SIG-M5 (cell line): ENCODE data around the gene STARD4.

Experiments
- DNase-seq: peaks from one replicate; lab custom pipeline; 2025; lab: John Stamatoyannopoulos, UW

STARD4 gene

DNA sequence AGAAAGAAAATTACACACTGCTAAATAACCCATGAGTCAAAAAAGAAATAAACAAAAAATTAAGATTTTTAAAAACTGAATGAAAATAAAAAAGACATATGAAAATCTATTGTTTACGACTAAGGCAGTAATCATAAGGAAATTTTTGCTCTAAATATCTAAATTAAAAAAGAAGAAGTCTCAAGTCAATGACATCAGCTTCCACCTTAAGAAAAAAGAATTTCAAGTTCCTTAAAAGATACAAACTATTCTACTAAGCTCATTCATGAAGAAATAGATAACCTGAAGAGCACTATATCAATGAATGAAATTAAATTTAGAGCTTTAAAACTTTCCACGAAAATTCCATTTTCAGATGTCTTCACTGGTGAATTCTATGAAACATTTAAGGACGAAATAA, 15.7 kb upstream of the STARD4 start:
- no peak for DNase-seq

DNA sequence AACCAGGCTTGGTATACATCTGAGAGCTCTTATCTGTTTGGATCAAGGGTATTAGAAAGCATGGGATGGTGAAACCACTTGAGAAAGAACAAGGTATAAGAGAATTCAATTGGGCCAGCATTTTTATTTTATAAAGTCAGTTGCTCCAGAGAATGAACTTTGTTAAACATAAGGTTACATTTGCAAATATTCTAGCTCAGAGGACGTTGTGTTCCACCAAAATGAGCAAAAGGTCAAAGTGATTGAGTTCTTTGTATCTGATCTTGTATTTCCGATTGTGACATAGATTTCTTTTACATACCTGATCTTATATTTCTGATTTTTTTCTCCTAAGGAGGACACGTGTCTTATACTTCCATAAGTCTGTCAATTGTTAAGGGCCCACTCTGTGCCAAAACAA, 8.6 kb upstream of the STARD4 start:
- DNase-seq: no peak

DNA sequence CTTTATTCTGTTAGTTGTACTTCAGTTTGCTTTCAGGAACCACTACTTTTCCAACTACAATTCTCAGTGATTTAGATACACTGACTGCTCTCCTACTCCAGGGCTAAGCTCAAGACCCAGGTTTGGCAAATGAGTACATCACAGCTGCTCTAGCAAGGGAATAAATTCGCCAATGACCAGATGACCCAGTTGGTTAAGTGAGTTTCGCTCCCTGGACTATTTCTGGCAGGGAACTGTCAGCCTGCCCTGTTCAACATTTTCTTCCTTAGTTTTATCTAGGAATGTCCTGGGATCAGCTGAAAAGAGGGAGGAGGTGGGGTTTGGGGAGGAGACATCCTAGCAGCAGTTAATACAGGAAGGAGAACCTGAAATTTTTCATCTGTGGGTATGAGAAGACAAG, 6.4 kb upstream of the STARD4 start:
- DNase-seq: no peak

DNA sequence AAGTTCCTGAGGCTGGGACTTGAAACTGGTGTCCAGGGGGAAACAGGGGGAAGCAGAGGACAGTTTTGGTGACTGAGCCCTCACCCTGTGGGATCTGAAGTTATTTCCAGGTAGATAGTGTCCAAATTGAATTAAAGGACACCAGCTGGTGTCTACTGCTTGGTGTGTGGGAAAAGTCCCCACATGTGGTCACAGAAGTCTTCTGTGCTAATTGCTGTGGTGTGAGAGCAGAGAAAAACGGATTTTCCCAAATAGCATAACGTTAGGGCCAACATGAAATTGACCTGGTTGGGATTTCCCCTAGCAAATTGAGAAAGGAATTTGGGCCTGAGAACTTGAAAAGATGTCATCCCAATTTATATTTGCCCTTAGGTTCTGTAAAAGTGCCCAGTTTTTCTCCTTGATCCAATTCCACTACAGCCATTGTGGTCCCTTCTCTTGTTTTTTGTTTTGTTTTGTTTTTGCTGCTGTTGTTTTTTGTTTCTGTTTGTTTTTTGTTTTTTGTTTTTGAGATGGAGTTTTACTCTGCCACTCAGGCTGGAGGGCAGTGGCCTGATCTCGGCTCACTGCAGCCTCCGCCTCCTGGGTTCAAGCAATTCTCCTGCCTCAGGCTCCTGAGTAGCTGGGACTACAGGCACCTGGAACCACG, 5.6 kb upstream of the STARD4 start:
- DNase-seq: no peak

DNA sequence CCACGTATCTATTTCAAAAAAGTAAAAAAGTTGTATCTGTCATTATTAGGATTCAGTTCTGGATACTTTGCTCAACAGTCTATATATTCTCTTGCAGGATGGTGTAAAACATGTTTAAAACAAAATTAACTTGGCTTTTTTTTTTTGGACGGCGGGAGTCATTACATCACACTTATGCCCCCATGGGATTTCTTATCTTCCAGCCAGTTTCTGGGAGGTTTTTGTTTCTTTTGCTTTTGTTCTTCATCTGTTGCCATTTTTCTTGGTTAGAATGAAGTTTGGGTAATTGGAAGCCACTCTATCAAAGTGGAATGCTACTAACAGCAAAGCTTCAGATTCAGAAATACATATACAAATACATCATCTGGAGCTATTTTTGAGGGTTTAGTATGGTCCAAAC, 1.8 kb upstream of the STARD4 start:
- DNase-seq: no peak

DNA sequence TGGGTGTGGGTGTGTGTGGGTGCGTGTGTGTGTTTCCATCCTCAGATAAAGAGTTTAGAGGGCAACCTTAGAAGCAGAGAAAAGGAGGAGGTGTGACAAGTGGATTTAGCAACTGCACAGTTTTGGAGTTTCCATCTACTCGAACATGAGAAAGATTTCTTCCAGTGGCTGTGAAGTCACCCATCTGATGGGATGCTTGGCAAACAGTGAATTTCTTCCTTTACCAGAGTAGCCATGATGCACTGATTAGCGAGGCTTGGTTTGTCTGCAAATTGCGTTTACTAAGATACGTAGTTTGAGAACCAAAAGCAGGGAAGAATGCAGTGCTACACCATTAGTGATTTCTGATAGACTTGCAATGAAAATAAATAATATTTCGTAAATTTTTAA, 791 bp upstream of the STARD4 start:
- DNase-seq: no peak

DNA sequence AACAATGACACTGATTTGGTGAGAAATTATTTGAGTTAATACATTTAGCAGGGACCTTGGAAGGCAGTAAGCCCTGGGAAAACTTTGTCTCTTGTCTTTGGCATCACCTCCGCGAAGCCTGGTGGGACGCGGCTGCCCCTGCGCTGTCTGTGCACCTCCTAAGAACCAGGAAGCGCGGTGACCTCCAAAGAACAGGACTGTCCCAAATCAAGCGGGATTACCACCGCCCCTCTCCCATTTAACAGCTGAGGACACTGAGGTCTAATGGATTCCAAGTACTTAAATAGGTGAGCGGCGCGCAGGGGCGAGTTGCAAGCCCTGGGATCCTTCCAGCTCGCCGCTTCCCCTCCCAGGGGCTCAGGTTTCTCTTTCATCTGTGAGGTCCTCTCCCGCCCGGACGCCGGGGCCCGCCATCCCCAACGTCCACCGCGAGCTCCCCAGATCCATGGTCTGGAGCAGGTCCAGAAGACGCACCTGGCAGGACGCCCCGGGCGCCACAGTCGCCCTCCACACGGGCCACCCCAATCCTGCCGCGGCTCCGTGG, 432 bp downstream of the STARD4 start:
- no peak for DNase-seq

DNA sequence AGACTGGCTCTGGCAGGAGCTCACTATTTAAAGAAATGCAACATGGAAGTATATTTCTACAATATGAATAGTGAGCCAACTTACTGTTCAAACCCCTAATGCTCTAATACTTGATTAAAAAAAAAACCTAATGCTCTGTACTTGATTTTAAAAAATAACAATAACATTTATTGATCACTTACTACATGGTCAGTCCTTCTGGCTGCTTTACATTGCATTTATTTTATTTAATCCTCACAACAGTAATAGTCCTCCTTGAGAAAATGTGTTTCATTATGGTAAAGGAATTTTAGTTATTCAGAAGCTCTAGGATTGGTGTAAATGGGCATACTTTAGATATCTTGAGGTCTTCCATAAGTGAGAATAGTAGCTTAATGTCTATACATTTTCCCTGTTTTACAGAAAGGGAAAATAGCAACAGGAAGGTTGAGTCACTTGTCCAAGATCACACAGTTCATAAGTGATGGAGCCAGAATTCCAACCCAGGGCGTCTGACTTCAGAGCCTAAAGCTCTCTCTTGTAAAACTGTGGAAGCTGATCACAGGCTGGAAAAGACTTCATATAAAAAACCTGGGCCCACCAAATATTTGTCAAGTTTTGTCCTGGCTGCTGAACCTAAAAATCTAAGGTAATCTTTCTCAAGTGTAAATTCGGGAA, 1.0 kb downstream of the STARD4 start:
- no peak for DNase-seq

DNA sequence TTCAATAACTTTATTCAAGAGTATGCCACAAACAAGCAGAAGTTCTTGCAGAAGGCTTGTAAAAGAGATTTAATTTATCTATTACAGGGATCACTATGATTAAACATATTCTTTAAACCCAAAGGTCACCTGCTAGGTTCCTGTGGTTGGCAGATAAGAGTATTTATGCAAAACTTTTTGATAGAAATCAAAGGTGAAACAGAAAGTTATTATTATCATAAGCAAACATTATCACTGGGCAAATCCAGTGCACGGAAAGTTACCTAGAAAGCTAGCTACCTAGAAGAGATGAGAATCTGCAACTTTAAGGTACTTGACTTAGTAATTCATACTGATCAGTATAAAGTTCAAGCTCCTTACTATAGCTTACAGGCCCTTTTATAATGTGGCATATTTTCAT, 3.2 kb downstream of the STARD4 start:
- no peak for DNase-seq

DNA sequence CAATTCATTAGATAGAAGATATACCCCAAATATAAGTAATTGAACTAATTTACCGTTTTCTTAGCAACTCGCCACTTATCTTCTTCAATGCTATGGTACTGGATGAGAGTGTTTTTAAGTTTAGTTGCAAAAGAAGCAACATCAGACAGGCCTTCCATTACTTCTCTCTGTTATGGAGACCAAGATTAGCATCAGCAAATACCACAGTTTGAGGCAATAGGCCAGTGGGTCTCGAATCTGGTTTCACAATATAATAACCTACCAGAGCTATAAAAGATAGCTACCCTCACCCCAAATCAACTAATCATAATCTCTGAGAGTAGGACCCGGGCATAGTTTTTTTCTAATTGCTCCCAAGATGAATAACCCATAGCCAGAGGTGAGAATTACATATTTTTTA, 5.1 kb downstream of the STARD4 start:
- DNase-seq: no peak

DNA sequence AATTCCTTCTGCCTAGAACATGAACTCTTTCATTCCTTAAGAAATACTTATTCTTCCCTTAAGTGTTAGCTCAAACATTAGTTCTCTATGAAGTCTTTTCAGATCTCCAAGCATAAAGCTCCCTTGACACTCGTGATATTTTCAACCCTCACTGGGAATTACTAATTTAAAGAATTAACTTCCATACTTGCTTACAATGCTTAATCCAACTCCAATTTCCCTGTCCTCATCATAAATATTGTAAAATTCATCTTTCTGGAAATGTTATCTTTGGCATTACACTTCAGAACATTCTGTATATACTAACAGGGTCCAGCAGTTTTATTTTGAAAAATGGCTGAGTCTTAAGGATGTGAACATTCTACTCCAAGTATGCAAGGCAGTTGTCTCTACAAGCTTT, 7.2 kb downstream of the STARD4 start:
- DNase-seq: no peak

DNA sequence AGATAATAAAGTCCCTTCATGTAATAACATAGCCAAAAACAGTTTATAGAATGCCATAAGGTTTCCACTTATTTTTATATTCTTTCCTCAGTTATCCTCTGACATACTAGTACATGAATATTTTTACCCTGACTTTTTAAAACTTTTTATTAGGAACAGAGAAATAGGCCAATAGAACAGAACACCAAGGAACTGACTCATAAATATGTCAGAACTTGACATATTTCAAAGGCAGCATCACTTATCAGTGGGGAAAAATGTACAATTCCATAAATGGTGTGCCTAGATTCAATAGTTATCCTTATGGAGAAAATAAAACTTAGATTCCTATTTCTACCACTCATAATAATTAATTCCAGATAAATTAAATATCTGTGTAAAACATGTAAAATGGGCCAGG, 9.4 kb downstream of the STARD4 start:
- no peak for DNase-seq

DNA sequence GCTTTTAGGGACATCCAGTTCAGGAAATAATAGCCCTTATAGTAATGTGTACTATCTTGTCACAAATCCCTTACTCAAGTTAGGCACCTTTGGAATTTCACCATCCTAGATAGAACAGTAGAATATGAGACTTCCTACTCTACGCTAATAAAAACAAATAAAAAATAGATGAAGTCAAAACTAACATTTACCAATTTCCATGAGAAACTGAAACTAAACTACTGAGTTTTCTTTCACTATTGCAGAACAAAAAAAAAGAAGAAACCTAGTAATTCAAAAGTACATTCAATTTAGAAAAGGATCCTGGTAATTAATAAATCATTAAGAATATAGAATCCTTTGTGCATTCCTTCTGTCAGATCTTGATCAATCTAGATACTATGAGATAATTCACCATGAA, 14.0 kb downstream of the STARD4 start:
- no peak for DNase-seq

DNA sequence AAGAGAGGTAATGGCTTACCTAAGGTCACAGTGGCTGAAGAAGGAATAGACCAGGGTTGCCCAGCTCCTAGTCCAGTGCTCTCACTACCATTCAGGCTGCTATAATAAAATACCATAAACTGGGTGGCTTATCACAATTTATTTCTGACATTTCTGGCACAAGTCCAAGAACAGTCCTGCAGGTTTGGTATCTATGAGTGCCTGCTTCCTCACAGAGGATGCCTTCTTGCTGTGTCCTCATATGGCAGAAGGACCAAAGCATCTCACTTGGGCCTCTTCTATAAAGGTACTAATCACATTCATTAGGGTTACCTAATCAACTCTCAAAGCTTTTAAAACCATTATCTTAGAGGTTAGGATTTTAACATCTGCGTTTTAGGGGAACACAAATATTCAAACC, 17.2 kb downstream of the STARD4 start:
- DNase-seq: no peak

DNA sequence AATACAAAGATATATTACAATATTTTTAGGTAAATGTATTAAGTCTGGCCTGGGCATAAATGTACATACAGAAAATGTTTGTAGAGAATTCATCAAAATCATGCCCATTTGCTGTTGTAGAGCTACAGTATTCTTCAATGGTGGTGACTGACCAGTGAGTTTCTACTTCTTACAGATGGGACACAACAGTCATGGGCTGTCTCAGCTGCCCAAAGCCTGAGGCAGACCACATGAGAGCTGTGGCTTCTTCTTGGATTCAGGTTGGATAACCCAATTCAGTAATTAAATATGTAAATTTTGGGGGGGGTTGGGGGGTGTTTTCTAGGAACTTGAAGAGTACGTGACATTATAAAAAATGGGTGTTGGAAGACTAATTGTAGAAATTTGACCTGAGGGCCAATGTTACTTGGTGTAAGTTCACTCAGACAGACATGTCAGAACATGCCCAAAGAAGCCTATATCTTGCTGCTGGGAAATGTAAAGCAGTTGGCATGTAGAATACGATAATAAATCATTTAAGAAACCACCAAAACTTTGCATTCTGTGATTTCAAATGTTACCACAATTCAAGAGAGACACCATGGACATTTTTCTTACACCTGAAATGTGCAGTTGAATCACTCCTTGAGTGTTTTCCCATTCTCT, 17.9 kb downstream of the STARD4 start:
- DNase-seq: no peak

DNA sequence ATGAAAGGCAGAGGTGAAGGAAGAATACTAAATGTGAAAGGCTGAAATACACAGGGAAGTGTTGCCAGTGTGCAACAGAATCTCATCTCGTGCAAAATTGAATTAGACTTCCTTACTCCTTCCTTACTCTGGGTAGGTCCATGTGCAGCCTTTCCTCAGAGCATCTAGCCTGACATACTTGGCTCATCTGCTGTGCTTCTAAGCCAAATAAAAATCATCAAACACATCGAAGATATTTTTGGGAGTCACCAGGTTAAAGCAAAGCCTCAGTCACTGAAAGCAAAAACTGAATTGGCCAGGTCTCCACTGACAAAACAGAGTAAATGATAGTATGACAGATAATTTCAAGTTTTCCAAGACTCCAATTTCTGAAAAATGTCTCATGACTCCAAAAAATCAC, 19.3 kb downstream of the STARD4 start:
- DNase-seq: no peak

DNA sequence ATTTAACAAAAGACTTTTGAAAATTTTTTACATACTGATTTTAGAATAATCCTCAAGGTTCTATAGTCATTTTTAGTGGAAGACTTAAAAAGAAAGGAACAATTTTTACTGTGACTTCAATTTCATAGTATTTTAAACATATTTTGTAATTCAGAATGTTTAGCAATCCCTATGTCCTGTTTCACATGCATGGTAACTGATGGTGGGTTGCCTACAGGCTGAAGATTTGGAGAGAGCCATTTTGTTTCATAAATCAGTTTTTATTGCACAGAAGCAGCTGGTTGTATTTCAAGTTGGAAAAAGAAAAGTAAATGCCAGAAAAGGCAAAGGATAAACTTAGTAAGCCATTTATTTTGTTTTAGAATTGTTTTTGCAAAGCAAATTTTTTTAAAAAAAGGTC, 24.0 kb downstream of the STARD4 start:
- DNase-seq: no peak

DNA sequence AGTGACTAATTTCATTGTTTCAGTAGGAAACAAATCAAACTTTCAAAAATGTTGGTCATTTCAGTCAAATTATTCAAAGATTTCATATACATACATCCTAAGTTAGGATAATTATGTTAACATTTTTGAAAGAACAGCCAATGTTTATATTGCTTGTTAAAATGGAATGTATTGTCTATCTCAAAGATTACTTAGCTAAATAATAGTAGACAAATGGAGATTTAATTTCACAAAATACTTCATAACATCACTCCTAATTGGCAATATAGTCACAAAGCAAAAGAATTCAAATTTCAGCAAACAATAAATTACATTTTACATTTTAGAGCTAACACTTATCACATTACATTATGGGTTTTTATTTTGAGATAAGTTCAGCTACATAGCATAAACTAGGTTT, 25.4 kb downstream of the STARD4 start:
- no peak for DNase-seq

DNA sequence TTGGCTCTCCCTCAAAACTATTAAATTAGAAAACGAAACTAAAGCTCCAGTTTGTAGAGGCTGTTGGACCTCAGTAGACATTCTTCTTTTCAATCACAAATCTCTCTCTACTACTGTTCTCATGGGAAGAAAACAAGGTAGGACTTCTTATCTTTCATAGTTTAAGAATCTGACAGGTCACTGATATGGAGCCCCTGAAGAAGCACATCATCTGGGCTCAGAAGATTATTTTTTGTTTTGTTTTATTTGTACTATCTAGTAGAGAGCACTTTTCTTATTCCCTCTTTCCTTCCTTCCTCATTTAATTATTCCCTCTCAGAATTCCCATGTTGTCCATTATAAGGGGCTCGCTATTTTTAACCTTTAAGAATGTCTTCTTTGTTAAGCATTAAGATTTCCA, 26.3 kb downstream of the STARD4 start:
- DNase-seq: no peak

DNA sequence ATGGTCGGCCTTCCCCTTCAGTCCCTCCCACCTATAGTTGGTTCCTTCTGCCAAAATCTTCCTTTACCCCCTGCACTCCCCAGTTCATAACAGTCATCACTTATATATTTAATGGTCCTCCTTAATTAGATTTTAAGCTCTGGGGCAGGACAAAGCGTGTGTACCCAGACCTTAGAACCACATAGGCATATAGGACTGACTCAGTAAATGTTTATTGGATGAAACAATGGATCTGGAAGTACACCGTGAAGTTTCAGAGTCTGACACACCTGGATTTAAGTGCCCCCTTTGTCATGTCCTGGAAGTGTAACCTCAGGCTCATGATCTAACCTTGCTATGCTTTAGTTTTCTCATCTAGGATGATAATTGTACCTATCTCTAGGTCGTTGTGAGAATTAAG, 32.0 kb downstream of the STARD4 start:
- no peak for DNase-seq

DNA sequence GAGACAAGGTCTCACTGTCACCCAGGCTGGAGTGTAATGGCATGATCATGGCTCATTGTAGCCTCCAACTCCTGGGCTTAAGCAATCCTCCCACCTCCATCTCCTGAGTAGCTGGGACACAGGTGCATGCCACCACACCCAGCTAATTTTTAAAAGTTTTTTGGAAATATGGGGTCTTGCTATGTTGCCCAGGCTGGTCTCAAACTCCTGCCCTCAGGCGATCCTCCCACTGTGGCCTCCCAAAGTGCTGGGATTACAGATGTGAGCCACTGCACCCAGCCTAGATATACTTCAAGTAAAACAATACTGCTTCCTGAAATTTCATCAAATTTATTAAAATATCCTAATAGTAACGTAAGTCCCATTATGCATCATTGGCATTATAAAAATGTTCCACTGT, 33.4 kb downstream of the STARD4 start:
- DNase-seq: no peak

DNA sequence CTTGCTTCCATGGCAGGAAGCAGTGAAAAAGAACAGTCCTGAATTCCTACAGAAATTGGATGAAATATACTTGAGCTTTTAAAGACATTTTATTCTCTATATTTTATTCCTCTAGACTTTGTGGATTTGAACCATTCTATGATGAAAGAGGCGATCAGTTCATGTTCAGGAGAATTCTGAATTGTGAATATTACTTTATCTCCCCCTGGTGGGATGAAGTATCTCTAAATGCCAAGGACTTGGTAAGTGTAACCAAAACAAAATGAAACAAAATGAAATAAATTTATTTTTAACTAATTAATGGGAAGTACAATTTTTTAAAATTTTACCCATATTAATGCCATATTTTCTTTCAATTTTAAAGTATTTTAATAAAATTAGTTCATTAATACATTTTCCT, 34.1 kb downstream of the STARD4 start:
- DNase-seq: no peak

DNA sequence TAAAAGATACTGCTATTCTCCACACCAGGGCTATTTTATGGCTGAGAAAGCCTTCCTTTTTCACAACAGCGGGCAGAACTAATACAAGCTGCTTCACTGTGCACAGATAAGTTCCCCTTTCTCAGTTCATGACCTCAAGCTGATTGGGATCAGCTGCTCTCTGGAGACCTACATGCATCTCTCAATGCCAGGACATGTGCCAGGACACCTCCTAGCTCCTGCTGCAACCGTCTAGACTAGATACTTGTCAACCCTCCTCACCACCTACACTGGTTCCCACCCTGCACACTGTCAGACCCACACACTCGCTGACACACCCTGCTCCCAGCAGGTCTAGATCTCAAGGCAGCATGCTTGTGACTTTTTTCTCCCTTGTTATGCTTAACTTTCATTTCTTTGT, 39.8 kb downstream of the STARD4 start:
- peak; percentile 19 for DNase-seq

DNA sequence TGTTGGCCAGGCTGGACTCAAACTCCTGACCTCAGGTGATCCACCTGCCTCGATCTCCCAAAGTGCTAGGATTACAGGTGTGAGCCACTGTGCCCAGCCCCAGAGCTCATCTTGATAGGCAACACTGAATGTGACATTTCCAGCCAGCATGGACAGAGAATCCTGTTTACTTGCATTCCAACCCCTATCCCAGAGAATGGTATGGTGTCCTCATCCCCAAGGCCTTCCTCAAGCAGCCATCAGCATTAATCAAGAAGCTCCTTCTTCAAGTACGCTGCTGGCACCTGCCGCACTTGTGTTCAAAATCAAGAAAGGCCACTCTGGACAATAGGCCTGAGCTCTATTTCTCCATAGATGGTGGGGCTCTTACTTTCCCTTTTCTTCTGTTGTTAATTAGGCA, 40.2 kb downstream of the STARD4 start:
- no peak for DNase-seq
